Measurements from ENCODE around the gene ACBD4.

DNA sequence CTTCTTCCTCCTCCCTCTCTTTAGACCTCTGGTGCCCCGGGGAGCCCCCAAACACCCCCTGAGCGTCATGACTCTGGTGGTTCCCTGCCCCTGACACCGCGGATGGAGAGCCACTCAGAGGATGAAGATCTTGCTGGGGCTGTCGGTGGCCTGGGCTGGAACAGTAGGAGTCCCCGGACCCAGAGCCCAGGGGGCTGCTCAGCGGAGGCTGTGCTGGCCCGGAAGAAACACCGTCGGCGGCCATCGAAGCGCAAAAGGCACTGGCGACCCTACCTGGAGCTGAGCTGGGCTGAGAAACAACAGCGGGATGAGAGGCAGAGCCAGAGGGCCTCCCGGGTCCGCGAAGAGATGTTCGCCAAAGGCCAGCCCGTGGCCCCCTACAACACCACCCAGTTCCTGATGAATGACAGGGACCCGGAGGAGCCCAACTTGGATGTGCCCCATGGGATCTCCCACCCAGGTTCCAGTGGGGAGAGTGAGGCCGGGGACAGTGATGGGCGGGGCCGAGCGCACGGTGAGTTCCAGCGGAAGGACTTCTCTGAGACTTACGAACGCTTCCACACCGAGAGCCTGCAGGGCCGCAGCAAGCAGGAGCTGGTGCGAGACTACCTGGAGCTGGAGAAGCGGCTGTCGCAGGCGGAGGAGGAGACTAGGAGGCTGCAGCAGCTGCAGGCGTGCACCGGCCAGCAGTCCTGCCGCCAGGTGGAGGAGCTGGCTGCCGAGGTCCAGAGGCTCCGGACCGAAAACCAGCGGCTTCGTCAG is 33.7 kb downstream of the ACBD4 start:
- TF ChIP-seq EP300 (IDR thresholded peaks at IDR 0.05; ENCODE audit: borderline replicate concordance) = no peak
- TF ChIP-seq, protein P1, sequence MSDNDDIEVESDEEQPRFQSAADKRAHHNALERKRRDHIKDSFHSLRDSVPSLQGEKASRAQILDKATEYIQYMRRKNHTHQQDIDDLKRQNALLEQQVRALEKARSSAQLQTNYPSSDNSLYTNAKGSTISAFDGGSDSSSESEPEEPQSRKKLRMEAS (IDR thresholded peaks at IDR 0.05) = no peak
- no peak for TF ChIP-seq NFIC (IDR thresholded peaks at IDR 0.05)
- TF ChIP-seq TEAD4 (IDR thresholded peaks at IDR 0.05) = no peak
- TF ChIP-seq TAF1 (IDR thresholded peaks at IDR 0.05; ENCODE audit: low read depth) = no peak
- no peak for TF ChIP-seq FOXM1 (IDR thresholded peaks at IDR 0.05; ENCODE audit: borderline replicate concordance, low read depth)
- no peak for TF ChIP-seq EGR1 (IDR thresholded peaks at IDR 0.05)
- TF ChIP-seq RAD21 (IDR thresholded peaks at IDR 0.05; ENCODE audit: low read depth) = no peak
- TF ChIP-seq CREB1 (IDR thresholded peaks at IDR 0.05; ENCODE audit: low read depth) = no peak
- TF ChIP-seq YY1 (IDR thresholded peaks at IDR 0.05; ENCODE audit: low read depth) = no peak
- TF ChIP-seq, protein P2, sequence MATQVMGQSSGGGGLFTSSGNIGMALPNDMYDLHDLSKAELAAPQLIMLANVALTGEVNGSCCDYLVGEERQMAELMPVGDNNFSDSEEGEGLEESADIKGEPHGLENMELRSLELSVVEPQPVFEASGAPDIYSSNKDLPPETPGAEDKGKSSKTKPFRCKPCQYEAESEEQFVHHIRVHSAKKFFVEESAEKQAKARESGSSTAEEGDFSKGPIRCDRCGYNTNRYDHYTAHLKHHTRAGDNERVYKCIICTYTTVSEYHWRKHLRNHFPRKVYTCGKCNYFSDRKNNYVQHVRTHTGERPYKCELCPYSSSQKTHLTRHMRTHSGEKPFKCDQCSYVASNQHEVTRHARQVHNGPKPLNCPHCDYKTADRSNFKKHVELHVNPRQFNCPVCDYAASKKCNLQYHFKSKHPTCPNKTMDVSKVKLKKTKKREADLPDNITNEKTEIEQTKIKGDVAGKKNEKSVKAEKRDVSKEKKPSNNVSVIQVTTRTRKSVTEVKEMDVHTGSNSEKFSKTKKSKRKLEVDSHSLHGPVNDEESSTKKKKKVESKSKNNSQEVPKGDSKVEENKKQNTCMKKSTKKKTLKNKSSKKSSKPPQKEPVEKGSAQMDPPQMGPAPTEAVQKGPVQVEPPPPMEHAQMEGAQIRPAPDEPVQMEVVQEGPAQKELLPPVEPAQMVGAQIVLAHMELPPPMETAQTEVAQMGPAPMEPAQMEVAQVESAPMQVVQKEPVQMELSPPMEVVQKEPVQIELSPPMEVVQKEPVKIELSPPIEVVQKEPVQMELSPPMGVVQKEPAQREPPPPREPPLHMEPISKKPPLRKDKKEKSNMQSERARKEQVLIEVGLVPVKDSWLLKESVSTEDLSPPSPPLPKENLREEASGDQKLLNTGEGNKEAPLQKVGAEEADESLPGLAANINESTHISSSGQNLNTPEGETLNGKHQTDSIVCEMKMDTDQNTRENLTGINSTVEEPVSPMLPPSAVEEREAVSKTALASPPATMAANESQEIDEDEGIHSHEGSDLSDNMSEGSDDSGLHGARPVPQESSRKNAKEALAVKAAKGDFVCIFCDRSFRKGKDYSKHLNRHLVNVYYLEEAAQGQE (IDR thresholded peaks at IDR 0.05; ENCODE audit: low read depth) = no peak
- no peak for TF ChIP-seq CEBPB (IDR thresholded peaks at IDR 0.05)

All from Ishikawa (cell line).